HS-27A (cell line): ENCODE results near the gene FBXO42.
A peak's percentile ranks its signal among the peaks of the same experiment; 100 is the strongest.
"Not testable (repeated sequence)": the region's sequence is repeated elsewhere in the genome, so short reads cannot be mapped to it uniquely, and the experiment has no call there.

Experiments used
- DNase-seq: peaks from one replicate; pipeline ENCODE4 v3.0.0-alpha.2; 2012; ENCODE audit warnings: low read depth, missing footprints

The FBXO42 gene

GRCh38 chr1:16372535-16373285, 20.4 kb upstream of the FBXO42 start:
- no peak for DNase-seq

DNA sequence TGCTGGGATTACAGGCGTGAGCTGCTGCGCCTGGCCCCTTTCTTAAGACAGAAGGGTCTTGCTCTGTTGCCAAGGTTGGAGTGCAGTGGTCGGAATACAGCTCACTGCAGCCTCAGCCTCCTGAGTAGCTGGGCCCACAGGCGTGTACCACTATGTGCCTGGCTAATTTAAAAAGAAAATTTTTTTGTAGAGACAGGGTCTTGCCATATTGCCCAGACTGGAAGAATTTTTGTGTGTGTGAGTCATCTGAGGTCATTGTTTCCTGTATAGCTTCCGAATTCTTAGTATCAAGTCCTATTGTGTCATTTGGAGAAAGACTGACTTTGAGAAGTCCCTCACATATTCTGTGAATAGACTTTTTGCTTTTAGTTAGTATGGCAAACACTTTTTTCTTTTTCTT, 19.4 kb upstream of the FBXO42 start:
- DNase-seq, result no peak

- no peak for DNase-seq
Observed at GRCh38 chr1:16369821-16370220, 17.5 kb upstream of the FBXO42 start.

- no peak for DNase-seq
Observed at GRCh38 chr1:16367968-16368890, 15.9 kb upstream of the FBXO42 start.

DNA sequence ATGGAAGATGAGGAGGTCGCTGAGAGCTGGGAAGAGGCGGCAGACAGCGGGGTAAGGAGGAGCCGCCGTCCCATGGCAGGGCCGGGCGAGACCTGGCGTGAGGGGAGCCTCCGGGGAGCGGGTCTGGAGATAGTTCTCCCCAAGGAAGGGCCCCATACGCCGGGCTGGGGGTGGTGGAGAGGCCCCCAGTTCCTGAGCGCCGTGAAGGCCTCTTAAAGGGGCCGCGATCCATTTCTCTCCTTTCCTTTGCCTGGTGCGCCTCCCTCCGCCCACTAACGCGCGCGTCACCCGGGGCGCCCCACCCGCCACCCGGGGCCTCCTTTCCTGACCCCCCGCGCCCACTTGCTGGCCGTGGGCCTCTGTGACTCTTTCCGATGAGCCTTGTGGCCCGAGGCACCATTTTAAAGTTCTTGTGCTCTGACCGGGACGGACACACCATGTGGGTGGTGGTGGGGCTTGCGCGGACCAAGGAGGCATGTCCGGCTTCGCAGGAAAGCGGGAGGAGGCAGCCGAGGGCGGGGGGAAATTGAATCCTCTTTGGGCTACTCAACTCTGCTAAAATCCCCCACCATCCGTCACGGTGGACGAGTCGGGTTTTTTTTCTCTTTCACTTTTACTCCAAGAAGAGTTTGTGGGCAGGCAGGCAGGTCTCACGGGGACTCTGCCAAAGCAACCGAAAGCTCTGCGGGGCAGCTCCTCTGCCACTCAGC, 15.1 kb upstream of the FBXO42 start:
- DNase-seq, result no peak

- DNase-seq, result peak; percentile 99
Observed at GRCh38 chr1:16366722-16367257, 14.5 kb upstream of the FBXO42 start, which contains the start of gene SZRD1. SZRD1 (plus strand) TSS chr1:16367242; CDS start chr1:16367258, 16 bp downstream.

GRCh38 chr1:16365146-16365498, 12.8 kb upstream of the FBXO42 start:
- not testable (repeated sequence) for DNase-seq

- no peak for DNase-seq
Observed at GRCh38 chr1:16356867-16357266, 4.6 kb upstream of the FBXO42 start.

- DNase-seq, result no peak
Observed at GRCh38 chr1:16354619-16355018, 2.3 kb upstream of the FBXO42 start.

DNA sequence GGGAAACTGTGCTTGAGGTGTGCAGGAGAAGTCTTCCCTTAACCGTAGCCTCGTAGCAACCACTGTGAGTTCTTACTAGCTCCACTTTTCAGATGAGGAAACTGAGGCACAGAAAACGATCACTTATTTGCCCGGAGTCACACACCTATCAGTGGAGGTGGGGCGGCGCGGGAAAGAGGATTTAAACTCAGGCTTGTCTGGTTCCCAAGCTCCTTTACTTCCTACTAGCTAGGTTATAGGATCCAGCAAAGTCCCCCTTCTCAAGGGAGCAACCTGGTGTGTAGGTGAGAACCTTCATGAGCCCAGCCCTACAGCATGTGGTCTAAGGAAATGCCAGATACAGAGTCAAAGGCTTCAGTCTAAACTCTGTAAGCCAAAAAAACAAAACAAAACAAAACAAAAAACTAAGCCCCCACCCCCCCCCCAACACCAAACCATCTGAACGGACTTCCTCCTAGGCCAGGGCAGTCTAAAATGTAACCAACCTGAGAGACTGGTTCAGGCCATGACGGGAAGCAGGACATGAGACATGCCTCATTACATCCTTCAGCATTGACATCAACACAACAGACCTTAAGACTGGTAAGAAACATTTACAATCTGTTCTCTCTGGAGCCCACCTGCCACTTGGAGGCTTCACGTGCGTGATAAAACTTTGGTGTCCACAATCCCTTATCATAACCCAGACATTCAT, 709 bp upstream of the FBXO42 start:
- DNase-seq, result no peak

- no peak for DNase-seq
Observed at GRCh38 chr1:16351456-16351993, 755 bp downstream of the FBXO42 start.

DNA sequence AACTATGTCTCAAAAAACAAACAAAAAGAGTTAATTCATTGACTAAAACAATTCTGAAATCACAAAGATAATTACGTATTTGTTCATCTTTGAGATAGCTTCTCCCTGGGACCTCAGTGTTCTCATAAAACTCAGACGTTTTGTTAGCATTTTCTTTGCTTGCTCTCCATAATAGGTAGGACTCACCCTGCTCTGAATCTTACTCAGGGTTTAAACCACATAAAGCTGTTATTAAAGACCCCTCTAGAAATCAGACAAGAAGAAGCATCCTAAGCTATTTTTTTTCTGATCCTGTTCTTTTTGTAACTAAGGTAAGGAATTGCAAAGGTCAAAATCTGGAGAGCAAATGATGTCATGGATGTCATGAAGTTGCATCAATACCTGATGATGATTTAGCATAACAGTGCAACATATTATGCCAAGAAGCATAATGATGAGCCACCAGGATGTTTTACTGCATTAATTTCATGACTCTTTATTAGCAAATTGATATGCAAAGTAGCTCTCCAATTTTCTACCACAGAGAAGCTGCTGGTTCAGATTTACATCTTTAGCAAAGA, 2.4 kb downstream of the FBXO42 start:
- no peak for DNase-seq

- no peak for DNase-seq
Observed at GRCh38 chr1:16348414-16349182, 3.7 kb downstream of the FBXO42 start.

GRCh38 chr1:16343276-16343675, 9.0 kb downstream of the FBXO42 start:
- not testable (repeated sequence) for DNase-seq

DNA sequence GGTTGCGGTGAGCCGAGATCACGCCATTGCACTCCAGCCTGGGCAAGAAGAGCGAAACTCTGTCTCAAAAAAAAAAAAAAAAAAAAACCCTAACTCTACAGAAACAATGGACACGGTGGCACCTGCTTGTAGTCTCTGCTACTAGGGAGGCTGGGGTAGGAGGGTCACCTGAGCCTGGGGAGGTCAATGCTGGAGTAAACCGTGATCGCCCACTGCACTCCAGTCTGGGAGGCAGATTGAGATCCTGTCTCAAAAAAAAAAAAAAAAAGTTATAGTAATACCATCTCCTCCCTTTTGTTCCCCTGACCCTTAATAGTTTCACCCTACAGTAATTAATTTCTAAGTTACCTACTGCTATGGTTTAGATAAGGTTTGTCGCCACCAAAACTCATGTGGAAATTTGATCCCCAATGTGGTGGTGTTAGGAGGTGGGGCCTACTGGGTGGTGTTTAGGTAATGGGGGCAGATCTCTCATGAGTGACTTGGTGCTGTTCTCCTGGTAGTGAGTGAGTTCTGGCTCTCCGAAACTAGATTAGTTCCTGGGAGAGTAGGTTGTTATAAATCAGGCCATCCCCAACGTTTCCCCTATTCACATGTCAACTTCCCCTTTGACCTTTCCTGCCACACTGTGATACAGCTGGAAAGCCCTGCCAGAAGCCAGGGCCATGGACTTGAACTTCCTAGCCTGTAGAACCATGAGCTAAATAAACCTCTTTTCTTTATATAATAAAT, 9.8 kb downstream of the FBXO42 start:
- no peak for DNase-seq

DNA sequence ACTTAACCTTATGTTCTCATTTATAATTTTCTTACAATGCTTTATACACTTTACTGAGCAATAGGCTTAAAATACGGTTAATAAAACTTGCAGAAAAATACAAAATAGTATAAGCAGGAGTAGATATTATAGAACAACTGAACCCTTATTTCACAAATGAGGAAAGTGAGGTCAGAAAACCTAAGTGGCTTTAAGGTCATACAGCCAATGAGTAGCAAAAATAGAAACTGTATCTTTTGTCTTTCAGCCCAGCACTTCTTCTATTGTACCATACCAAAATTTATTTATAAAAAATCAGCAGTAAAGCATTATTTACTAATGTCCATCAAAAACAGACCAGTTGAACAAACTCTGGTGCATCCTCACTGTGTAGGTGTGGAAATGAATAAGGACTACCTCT, 11.6 kb downstream of the FBXO42 start:
- DNase-seq, result no peak

DNA sequence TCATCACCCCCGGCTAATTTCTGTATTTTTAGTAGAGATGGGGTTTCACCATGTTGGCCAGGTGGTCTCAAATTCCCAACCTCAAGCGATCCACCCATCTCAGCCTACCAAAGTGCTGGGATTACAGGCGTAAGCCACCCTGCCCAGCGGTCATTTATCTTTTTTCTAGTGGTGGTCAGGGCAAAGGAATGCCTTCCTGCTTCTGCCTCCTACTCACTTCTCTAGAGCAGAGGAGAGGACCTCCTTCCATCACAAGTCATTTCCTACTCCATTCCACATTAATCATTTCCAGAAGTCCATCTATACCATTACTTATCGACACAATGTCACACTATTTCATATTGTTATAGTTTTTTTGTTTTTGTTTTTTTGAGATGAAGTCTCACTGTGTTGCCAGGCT, 13.3 kb downstream of the FBXO42 start:
- DNase-seq, result no peak

GRCh38 chr1:16334655-16335340, 17.5 kb downstream of the FBXO42 start:
- DNase-seq, result no peak

- no peak for DNase-seq
Observed at GRCh38 chr1:16326833-16327404, 25.4 kb downstream of the FBXO42 start.
